ENCODE measurements around the gene GXYLT2.
A peak's percentile ranks its signal among the peaks of the same experiment; 100 is the strongest.
"Not testable (repeated sequence)": the region's sequence is repeated elsewhere in the genome, so short reads cannot be mapped to it uniquely, and the experiment has no call there.

Gene GXYLT2

GRCh38 chr3:72974956-72975355 lies 87.1 kb downstream of the GXYLT2 start:
- no peak for DNase-seq (ENCODE audit: low spot score)

- peak; percentile 56 for DNase-seq (ENCODE audit: low spot score)
Measured at GRCh38 chr3:72976281-72976741, 88.5 kb downstream of the GXYLT2 start.

GRCh38 chr3:72977060-72977808 lies 89.4 kb downstream of the GXYLT2 start:
- no peak for DNase-seq (ENCODE audit: low spot score)

GRCh38 chr3:72982609-72983366 lies 94.9 kb downstream of the GXYLT2 start:
- DNase-seq (ENCODE audit: low spot score): no peak

- no peak for DNase-seq (ENCODE audit: low spot score)
Measured at GRCh38 chr3:72985576-72985975, 97.7 kb downstream of the GXYLT2 start.

GRCh38 chr3:72990701-72991395 lies 103.0 kb downstream of the GXYLT2 start:
- DNase-seq (ENCODE audit: low spot score): no peak

GRCh38 chr3:72991522-72991921 lies 103.7 kb downstream of the GXYLT2 start:
- no peak for DNase-seq (ENCODE audit: low spot score)

GRCh38 chr3:72993391-72993790 lies 105.5 kb downstream of the GXYLT2 start:
- no peak for DNase-seq (ENCODE audit: low spot score)

GRCh38 chr3:72995337-72995736 lies 107.5 kb downstream of the GXYLT2 start:
- DNase-seq (ENCODE audit: low spot score): no peak

- DNase-seq (ENCODE audit: low spot score): no peak
Measured at GRCh38 chr3:72996121-72996472, 108.3 kb downstream of the GXYLT2 start.

- DNase-seq (ENCODE audit: low spot score): peak; percentile 94
Measured at GRCh38 chr3:72996473-72997333, 108.9 kb downstream of the GXYLT2 start, which contains the start of gene PPP4R2. TSS of gene PPP4R2 (plus strand) at chr3:72996811. CDS start at chr3:72997038, 227 bp downstream.

- DNase-seq (ENCODE audit: low spot score): peak; percentile 31
Measured at GRCh38 chr3:72997421-72997961, 109.6 kb downstream of the GXYLT2 start.

GRCh38 chr3:72998466-72998865 lies 110.6 kb downstream of the GXYLT2 start:
- no peak for DNase-seq (ENCODE audit: low spot score)

GRCh38 chr3:72999951-73000350 lies 112.1 kb downstream of the GXYLT2 start:
- no peak for DNase-seq (ENCODE audit: low spot score)

- not testable (repeated sequence) for DNase-seq (ENCODE audit: low spot score)
Measured at GRCh38 chr3:73003050-73003449, 115.2 kb downstream of the GXYLT2 start.

GRCh38 chr3:73004316-73004715 lies 116.5 kb downstream of the GXYLT2 start:
- no peak for DNase-seq (ENCODE audit: low spot score)

- no peak for DNase-seq (ENCODE audit: low spot score)
Measured at GRCh38 chr3:73007992-73008712, 120.3 kb downstream of the GXYLT2 start.

- DNase-seq (ENCODE audit: low spot score): no peak
Measured at GRCh38 chr3:73009008-73009407, 121.2 kb downstream of the GXYLT2 start.

- no peak for DNase-seq (ENCODE audit: low spot score)
Measured at GRCh38 chr3:73009750-73010149, 121.9 kb downstream of the GXYLT2 start.

- DNase-seq (ENCODE audit: low spot score): no peak
Measured at GRCh38 chr3:73010158-73010557, 122.3 kb downstream of the GXYLT2 start.

GRCh38 chr3:73018298-73018697 lies 130.5 kb downstream of the GXYLT2 start:
- DNase-seq (ENCODE audit: low spot score): no peak
